NCI-H1092 treated with DMSO at 0.1 percent for 48 hours (cell line): ENCODE data around the gene ECE1.

ENCODE experiments used
- DNase-seq: peaks from one replicate; lab custom pipeline; 2025; lab: John Stamatoyannopoulos, UW

Gene ECE1

GRCh38 chr1:21307663-21308305, 17.5 kb upstream of the ECE1 start:
- no peak for DNase-seq

GRCh38 chr1:21307210-21307609, 16.9 kb upstream of the ECE1 start:
- no peak for DNase-seq

GRCh38 chr1:21305900-21306189, 15.6 kb upstream of the ECE1 start:
- no peak for DNase-seq

GRCh38 chr1:21305155-21305899, 15.1 kb upstream of the ECE1 start:
- no peak for DNase-seq

- DNase-seq: no peak
These were observed 14.2 kb upstream of the ECE1 start for GRCh38 chr1:21304488-21304887.

- DNase-seq: no peak
These were observed 12.8 kb upstream of the ECE1 start for GRCh38 chr1:21302747-21303715.

- DNase-seq: no peak
These were observed 11.7 kb upstream of the ECE1 start for GRCh38 chr1:21301794-21302440.

GRCh38 chr1:21300774-21301173, 10.5 kb upstream of the ECE1 start:
- DNase-seq: no peak

- DNase-seq: no peak
These were observed 9.6 kb upstream of the ECE1 start for GRCh38 chr1:21299780-21300395.

- no peak for DNase-seq
These were observed 8.7 kb upstream of the ECE1 start for GRCh38 chr1:21298981-21299391.

- DNase-seq: no peak
These were observed 7.7 kb upstream of the ECE1 start for GRCh38 chr1:21297975-21298374.

- DNase-seq: no peak
These were observed 6.5 kb upstream of the ECE1 start for GRCh38 chr1:21296509-21297354.

GRCh38 chr1:21295545-21295944, 5.3 kb upstream of the ECE1 start:
- no peak for DNase-seq

GRCh38 chr1:21295002-21295401, 4.7 kb upstream of the ECE1 start:
- no peak for DNase-seq

- no peak for DNase-seq
These were observed 4.2 kb upstream of the ECE1 start for GRCh38 chr1:21294266-21294989.

- DNase-seq: no peak
These were observed 3.4 kb upstream of the ECE1 start for GRCh38 chr1:21293537-21294265.

- no peak for DNase-seq
These were observed 2.8 kb upstream of the ECE1 start for GRCh38 chr1:21292984-21293536.

GRCh38 chr1:21292503-21292983, 2.3 kb upstream of the ECE1 start:
- DNase-seq: no peak

GRCh38 chr1:21291964-21292363, 1.7 kb upstream of the ECE1 start:
- DNase-seq: no peak
